Measurements from ENCODE around the gene COL18A1. TPM values are rescaled to one million over a fixed set of nuclear protein-coding genes. Genes with fewer than 3 reads are reported as not detected.

COL18A1 gene
- total RNA-seq, 1 donor from 2014 or later: 11.4 TPM

DNA sequence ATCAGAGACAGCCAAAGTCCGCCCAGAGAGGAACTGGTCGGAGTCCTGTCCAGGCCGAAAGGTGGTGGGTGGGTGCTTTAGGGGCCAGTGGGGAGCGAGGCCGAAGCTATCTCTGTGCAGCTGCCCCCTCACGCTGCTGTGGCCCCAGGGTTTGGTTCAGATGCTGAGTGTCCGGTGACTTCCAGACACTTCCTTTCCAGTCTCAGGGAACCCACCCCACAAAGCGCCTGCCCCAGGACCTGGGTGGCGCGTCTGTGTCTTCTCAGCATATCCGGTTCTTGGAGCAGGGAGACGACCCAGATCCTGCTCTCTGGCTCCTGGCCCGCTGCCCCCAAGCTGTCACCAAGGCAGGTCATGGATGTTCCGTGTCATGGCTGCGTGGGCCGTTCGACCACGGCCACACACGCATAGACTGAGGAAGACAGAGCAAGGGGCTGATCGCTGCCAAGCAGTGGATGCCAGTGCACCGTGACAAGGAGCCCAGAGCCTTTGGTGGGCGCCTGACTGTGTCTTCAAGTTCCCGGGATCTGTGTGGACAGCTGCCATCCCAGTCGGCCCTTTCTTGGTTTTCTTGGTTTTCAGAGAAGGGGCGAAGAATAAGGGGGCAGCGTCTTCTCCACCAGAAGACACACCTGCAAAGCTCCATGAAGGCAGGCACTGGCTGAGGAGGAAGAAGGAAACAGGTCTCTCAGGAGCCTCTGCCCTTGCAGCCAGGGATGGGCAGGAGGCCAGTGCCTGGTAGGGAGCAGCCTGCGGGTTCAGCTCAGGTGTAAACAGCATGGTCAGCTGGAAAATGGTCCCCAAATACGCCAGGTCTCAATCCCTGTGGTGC, 22.9 kb upstream of the COL18A1 start:
- no peak for DNase-seq (ENCODE audit: low spot score in 2 of 2)
- no peak for FAIRE-seq

DNA sequence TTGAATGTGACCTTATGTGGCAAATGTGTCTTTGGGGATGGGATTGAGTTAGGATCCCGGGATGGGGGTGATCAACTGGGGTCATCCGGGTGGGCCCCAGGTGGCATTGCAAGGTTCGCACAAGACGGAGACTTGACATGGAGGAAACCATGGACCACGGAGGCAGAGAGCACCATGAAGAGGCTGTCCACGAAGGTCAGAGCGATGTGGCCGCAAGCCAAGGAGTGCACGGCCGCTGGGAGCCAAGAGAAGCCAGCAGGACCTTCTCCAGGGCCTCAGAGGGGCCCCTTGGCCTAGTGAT, 22.3 kb upstream of the COL18A1 start:
- FAIRE-seq: no peak
- no peak for DNase-seq (ENCODE audit: low spot score in 2 of 2)

DNA sequence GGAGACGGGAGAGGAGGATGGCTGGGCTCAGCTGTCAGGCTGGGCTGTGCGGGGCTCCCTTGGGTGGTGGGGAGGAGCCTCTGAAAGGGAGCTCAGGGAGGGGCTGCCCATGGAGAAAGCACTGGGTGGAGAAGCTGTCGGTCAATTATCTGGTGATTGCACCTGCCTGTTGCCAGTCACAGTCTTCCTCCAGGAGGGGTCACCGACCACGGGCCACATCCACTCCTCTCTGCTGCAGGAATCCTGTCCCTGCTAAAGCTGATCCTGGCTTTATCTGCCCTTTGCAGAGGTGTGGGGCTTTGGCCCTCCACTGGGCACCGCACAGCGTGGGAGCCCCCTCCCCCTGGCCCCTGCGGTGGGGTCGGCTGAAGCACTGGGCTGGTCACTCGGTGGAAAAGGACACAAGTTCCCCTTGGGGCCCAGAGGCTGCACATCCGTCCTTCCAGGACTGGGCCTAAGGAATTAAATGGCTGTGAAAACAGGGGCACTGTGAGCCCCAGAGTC, 21.8 kb upstream of the COL18A1 start:
- FAIRE-seq: no peak

DNA sequence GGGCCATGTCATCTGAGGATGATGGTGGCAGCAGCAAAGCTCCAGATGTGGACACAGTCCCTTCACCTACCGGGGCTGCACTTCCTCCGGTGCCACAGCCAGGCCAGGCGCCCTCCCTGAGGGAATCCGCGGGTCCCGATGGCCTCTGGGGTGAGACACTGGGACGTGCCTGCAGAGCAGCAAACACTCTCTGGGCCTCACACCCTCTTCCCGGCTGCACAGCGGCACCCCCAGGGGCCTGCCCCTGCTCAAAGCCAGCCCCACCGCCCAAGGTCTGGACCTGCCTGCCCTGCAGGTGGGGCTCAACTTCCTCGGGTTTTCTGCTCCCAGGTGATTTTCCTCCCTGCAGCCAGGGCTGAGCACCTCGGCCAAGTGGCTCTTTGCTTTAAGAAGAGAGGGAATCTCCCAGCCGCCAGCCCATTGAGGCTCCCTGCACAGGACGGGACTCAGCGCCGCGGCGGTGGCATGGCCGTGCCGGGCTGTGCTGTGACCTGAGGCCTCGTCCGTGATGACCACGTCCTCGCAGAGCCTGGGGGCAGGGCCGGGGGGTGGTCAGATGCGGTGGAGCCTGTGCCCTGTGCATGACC, 21.3 kb upstream of the COL18A1 start:
- DNase-seq (ENCODE audit: low spot score in 2 of 2): no peak
- FAIRE-seq: no peak

More for the DNA sequence above, 21.8 kb upstream of the COL18A1 start:
- DNase-seq (ENCODE audit: low spot score in 2 of 2): no peak

DNA sequence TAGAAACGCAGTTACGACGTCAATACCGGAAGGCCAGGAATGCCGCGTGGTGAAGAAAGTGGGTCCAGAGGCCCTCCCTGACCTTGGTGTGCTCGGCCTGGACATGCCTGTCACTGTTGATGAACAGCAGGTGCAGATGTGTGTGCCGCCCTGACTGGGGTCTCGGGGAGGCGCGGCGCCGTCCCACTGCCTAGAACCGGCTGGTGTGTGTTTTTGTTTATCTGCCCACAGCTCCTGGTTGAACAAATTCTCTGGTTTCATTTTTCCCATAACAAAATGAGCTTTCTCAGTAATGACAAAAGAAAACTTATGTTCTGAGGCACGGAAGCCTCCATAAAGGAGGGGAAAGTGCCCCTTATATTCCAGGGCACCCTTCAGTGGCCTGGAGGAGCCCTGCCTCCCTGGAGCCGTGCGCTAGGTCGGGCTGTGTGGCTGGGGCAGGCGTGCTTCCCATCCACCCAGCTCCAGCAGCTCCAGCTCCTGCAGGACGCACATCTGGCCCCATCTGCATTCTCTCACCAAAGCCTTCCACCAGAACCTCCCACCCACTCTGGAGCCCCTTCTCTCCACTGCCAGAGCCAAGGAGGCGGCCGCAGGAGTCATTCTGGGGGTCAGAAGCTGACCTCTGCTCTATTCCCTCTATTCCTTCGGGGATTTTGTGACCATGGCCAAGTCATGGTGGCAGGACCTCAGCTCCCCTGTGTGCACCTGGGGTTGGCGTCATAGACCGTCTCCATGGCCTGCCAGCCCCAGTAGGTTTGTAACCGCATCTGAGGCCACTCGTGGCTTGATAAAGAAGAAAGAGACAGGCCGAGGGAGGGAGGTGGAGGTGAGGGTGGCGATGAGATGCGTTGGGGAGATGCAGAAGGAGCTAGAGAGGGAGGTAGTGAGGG, 20.1 kb upstream of the COL18A1 start:
- FAIRE-seq: no peak

DNA sequence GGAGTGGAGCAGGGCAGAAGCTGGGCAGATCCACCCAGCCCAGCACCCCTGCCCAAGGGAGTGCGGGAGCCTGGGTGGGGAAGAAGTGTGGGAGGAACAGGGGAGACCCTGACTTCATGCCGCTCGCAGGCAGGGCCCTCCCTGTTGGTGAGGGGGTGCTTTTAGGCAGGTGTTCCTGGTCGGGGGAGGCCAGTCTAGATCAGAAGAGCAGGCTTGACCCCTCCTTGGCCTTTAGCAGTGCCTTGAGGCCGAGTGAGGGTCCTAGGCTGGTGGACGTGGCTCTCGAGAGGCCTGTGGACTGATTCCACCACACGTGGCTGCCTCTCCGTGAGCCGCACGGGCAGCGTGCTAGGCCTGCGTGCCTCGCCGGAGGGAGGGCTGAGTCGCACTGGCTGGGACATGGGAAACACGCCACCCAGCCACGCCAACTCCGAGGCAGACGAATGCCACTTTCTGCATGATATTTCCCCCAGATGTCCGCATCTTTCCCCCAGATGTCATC, 19.4 kb upstream of the COL18A1 start:
- no peak for FAIRE-seq
- DNase-seq (ENCODE audit: low spot score in 2 of 2): no peak

More for the DNA sequence above, 20.1 kb upstream of the COL18A1 start:
- no peak for DNase-seq (ENCODE audit: low spot score in 2 of 2)

DNA sequence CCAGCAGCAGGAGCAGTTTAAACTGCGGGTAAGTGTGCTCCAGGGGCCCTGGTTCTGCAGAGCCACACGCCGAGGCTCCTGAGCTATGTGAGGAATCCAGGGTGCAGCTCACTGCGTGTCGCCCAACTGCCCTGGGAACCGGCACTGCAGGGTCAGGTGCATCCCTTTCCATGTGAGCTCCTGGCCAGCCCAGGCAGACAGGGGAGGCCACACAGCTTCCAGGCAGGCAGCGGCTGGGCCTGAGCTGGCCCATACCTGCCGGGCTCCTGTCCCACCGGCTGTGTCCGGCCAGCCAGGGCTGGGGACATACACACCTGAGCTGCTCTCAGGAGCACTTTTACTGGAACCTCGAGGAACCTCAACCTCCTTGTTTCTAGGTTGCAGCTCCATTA, 18.6 kb upstream of the COL18A1 start:
- DNase-seq (ENCODE audit: low spot score in 2 of 2): no peak
- no peak for FAIRE-seq

DNA sequence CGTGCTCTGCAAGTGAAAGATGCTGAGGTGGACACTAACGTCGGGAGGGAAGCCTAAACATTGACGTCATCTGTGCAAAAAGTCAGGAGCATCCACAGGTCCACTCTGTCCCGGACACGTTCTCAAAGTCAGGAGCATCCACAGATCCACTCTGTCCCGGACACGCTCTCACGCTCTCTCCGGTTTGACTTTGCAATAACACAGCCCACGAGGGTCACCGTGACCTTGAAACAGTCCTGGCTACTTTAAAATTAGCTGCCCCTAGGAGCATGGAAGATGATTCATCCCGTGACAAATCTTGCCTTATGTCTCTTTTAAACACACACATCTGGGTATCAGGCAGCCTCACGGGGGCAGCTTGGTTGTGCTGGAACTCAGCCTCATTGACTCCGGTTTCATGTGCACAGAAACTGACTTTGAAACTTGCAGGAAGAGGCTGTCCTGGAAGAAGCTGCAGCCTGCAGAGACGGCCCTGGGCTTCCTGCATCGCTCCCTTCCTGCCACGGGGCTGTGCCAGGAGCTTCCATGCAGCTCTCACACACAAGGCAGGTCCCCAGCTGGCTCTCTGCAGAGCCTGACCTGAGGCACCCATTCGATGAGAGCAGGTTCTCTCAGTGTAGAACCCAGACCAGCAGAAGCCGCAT, 18.1 kb upstream of the COL18A1 start:
- FAIRE-seq (no peak), DNase-seq (ENCODE audit: low spot score in 2 of 2) (no peak)

DNA sequence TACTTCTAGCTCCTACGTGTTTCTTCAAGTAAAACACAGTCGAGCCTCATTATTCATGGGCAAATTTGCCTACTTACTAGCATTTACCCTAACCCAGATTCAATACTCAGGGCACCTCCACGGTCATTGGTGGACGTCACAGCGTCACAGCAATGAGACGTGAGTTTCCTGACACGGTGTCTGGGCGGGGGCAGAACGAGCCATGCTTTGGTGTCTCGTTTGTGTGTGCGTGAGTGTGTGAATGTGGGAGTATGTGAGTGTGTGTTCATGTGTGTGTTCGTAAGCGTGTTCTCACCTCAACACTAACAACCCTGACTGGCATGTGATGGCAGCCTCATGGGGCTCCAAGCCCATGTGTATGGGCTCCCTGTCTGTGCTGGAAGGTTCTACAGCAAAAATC, 17.5 kb upstream of the COL18A1 start:
- FAIRE-seq: no peak
- DNase-seq (ENCODE audit: low spot score in 2 of 2): no peak

DNA sequence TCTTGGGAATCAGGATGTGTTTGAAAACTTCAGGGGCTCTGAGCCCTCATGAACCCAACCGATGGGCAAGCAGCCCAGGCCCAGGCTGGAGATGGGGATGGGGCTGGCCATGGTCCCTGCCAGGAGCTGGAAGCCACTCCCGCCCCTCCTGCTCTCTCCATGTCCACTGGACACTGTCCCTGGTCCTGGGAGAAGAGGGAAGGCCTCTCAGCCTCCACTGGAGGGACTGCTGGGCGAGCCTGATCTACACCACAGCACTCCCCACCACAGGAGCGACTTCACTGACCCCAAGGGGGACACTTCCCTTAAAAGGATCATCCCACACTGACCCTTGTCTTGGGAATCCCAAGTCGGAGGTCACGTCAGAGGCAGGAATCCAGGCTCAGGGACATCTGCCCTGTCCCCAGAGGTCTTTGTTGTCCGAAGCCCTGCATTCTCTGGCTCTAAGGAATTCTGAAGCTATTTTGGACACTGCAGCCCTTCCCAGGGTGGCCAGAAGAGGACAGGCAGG, 16.9 kb upstream of the COL18A1 start:
- DNase-seq (ENCODE audit: low spot score in 2 of 2) (no peak), FAIRE-seq (no peak)

DNA sequence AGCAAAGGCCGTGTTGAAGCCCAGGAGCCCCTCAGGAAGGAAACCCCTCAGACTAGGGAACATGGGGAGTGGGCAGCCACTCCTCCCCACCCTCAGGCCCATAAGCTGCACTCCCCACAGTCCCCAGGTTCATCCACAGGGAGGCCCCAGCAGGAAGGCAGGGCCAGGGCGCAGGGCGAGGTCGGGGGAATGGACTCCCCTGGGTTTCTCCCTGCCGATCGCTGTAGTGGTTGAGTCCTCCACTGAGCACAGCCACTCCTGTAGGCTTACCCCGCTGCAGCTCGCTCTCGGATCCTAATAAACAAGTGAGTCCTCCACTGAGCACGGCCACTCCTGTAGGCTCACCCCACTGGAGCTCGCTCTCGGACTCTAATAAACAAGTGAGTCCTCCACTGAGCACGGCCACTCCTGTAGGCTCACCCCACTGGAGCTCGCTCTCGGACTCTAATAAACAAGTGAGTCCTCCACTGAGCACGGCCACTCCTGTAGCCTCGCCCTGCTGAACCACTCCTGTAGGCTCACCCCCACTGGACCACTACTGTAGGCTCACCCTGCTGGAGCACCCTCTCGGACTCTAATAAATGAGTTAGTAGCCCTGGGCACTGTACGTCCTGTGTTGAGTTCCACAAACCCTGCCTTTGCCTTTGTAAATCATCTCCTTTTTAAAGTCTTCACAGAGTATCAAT, 16.2 kb upstream of the COL18A1 start:
- DNase-seq (ENCODE audit: low spot score in 2 of 2) (no peak), FAIRE-seq (no peak)

DNA sequence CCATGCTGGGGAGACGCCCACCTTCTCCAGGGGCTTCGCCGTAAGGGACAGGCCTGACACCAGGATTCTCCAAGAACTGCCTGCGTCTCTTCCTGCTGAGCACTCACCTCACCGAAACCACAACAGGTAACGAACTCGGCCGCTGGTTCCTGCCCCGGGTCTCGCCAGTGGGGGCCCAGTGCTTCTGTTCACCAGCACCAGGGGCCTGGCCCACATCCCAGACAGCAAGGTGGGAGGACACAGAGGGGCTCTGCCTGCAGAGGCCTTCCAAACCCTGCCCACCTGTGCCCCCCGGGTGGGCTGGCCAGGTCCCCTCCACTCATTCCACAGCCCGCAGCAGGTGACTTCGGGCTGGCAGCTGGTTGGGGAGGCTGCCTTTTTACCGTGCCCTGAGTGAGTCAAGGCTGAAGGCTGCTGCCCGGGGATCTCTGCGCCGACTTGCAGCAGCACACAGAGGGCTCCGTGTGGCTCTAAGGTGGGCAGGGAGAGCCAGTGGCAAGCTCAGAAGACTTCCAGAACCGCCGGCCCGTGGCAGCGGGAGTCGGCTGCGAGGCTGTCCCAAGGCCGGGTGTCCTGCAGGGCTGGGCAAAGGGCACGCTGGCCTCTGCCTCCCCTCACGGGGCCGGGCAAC, 14.7 kb upstream of the COL18A1 start:
- DNase-seq (ENCODE audit: low spot score in 2 of 2) (no peak), FAIRE-seq (no peak)

DNA sequence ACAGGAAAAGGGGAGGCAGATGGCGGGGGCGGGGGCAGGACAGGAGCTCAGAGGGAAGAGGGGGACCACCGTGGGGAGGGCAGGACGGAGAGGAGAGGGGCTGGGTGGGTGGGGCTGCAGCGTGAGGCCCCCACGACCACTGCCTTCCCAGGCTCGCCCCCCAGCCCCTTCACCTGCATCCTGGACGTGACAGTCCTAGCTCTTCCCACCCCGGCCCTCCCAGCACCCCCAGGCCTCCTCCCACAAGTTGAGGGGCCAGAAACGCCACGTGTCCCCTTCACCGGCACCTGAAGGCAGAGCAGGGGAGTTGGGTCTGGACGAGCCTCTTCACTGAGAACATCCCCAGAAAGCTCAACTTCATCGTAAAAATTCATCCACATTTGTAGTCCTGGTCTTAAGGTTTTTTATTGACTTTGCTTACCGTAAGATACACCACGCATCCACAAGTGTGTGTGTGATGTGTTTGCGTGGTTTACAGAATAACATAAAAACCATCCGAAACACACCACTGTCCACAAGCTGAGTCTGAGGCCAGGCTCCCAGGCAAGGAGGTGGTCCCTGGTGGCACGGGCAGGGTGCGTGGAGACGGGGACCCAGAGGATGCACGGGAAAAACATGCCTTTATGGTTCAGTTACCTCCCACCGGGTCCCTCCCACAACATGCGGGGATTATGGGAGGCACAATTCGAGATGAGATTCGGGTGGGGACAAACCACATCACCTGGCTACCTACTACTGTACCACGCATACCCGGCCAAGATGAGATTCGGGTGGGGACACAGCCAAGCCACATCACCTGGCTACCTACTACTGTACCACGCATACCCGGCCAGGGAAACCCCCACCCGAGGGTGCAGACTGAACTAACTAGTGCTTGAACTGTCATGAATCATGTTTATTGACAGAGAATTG, 13.9 kb upstream of the COL18A1 start:
- FAIRE-seq (no peak), DNase-seq (ENCODE audit: low spot score in 2 of 2) (no peak)

DNA sequence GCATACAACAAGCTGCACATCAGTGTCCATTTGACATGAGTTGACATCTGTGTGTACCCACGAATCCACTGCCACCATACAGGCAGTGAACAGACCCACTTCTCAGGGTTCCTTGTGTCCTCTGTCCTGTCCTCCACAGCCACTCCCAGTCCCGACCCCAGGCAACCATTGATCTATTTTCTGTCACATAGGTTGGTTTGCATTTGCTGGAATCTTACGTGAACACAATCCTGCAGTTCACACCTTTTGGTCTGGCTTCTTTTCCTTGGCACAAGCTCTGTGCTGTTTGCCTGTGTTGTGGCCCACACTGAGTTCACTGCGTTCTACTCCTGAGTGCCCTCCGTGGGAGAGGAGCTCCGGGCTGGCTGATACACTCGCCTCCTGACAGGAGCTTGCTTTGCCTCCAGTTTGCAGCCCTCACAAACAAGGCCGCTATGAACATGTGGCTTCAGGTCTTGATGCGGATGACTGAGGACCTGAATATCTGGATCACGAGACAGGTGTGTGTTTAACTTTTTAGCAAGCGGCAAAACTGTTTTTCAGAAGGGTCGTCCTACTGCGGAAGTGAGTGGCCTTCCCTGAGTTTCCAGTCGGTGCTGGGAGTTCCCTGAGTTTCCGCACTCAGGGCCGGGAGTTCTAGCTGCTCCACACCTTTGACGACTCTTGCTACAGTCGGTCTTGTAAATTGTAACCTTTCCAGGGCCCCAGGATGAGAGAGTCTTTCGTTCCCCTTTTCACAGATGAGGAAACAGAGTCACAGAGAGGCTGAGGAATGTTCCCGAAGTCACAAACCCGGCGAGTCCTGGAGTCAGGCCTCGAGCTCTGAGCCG, 13.0 kb upstream of the COL18A1 start:
- FAIRE-seq (no peak), DNase-seq (ENCODE audit: low spot score in 2 of 2) (no peak)

DNA sequence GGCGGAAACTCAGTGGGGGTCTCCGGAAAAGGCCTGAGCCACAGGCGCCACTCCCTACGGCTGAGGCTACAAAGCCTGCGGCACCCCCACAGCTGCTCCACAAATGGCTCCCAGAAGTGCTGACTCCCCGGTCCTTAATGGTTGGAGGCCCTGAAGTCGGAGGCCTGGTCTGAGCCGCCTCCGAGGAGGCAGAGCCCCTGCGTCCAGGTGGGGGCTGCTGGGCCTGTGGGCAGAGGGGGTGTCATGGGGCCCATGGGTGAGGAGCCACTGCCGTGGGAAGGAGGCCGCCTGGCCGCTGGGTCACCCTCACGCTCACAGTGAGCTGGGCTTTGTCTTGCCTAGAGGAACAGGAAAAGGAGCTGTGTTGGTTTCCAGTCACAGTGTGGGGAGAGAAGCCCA, 12.4 kb upstream of the COL18A1 start:
- DNase-seq (ENCODE audit: low spot score in 2 of 2) (no peak), FAIRE-seq (no peak)

DNA sequence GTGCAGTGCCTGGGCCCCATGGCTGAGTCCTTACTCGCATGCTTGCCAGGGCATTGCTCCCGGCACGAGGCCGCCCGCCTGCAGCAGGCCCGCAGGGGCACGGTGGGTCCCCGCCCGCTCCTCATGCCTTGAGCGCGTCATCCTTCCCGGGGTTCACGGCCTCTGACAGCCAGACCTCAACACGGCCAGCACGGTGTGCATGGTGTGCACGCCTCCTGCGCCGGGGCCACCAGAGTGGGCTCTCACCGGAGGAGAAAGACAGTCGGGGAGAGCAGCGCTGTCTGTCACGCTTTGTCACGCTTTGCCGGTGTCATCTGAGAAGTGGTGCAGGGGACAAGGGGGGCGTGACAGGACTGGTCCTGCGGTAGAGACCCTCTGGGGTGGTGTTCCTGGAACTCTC, 11.9 kb upstream of the COL18A1 start:
- FAIRE-seq: no peak
- no peak for DNase-seq (ENCODE audit: low spot score in 2 of 2)
